H9 (cell line): ENCODE data around the gene KRTAP6-3. TPM values are rescaled to one million over a fixed set of nuclear protein-coding genes. Genes with fewer than 3 reads are reported as not detected.

Experiments used
- DNase-seq: peaks from one replicate; pipeline ENCODE4 v3.0.0-alpha.2; 2017
- H2AFZ ChIP-seq: one replicate; pipeline ENCODE4 v1.6.1; 2013; ENCODE audit warnings: mild to moderate bottlenecking, low read length, control low read depth, moderate library complexity
- H2AK5ac ChIP-seq: 2 replicates; pipeline ENCODE4 v1.6.1; 2013; ENCODE audit warnings: low read length, control low read depth, mixed read lengths; ENCODE audit not compliant: insufficient read length
- H2BK120ac ChIP-seq: one replicate; pipeline ENCODE4 v1.6.1; 2013; ENCODE audit warnings: low read depth, mild to moderate bottlenecking, low read length, control low read depth, inconsistent platforms; ENCODE audit not compliant: poor library complexity, severe bottlenecking
- H2BK12ac ChIP-seq: 2 replicates; pipeline ENCODE4 v1.6.1; 2013; ENCODE audit warnings: low read length, control low read depth, mixed read lengths, low read depth; ENCODE audit not compliant: insufficient read length
- H2BK15ac ChIP-seq: 2 replicates; pipeline ENCODE4 v1.6.1; 2013; ENCODE audit warnings: low read depth, low read length, control low read depth
- H2BK20ac ChIP-seq: one replicate; pipeline ENCODE4 v1.6.1; 2013; ENCODE audit warnings: low read depth, mild to moderate bottlenecking, low read length, control low read depth, inconsistent platforms; ENCODE audit not compliant: poor library complexity, severe bottlenecking
- H2BK5ac ChIP-seq: 2 replicates; pipeline ENCODE4 v1.6.1; 2013; ENCODE audit warnings: low read length, control low read depth, mixed read lengths; ENCODE audit not compliant: insufficient read length
- H3K14ac ChIP-seq: 2 replicates; pipeline ENCODE4 v1.6.1; 2013; ENCODE audit warnings: low read length, control low read depth; ENCODE audit not compliant: insufficient read depth
- H3K18ac ChIP-seq: 2 replicates; pipeline ENCODE4 v1.6.1; 2013; ENCODE audit warnings: low read depth, mild to moderate bottlenecking, mixed read lengths, low read length, control low read depth; ENCODE audit not compliant: insufficient read length
- H3K23ac ChIP-seq: 2 replicates; pipeline ENCODE4 v1.6.1; 2013; ENCODE audit warnings: low read length, control low read depth, mixed read lengths, low read depth; ENCODE audit not compliant: insufficient read length
- H3K23me2 ChIP-seq: 2 replicates; pipeline ENCODE4 v1.6.1; 2013; ENCODE audit warnings: low read depth, mild to moderate bottlenecking, mixed read lengths, low read length, control low read depth; ENCODE audit not compliant: insufficient read length, poor library complexity, severe bottlenecking
- H3K27ac ChIP-seq: 2 replicates; pipeline ENCODE4 v1.5.1; 2013; ENCODE audit warnings: low read length, control low read depth, mixed read lengths, low read depth; ENCODE audit not compliant: insufficient read length
- H3K27me3 ChIP-seq: 2 replicates; pipeline ENCODE4 v1.6.1; 2013; ENCODE audit warnings: low read length, control low read depth, inconsistent platforms; ENCODE audit not compliant: insufficient read depth
- H3K4ac ChIP-seq: 2 replicates; pipeline ENCODE4 v1.6.1; 2013; ENCODE audit warnings: low read depth, mild to moderate bottlenecking, control low read depth, inconsistent platforms, low read length, moderate library complexity
- H3K4me1 ChIP-seq: 2 replicates; pipeline ENCODE4 v1.6.1; 2013; ENCODE audit warnings: low read length, control low read depth, inconsistent platforms; ENCODE audit not compliant: insufficient read depth
- H3K4me2 ChIP-seq: 2 replicates; pipeline ENCODE4 v1.6.1; 2013; ENCODE audit warnings: low read length, control low read depth, mixed read lengths; ENCODE audit not compliant: insufficient read length, insufficient read depth
- H3K56ac ChIP-seq: 2 replicates; pipeline ENCODE4 v1.6.1; 2013; ENCODE audit warnings: low read depth, mild to moderate bottlenecking, mixed read lengths, low read length, control low read depth; ENCODE audit not compliant: insufficient read length
- H3K79me1 ChIP-seq: 2 replicates; pipeline ENCODE4 v1.6.1; 2013; ENCODE audit warnings: low read depth, mild to moderate bottlenecking, moderate library complexity, low read length, control low read depth, inconsistent platforms; ENCODE audit not compliant: insufficient read depth, poor library complexity, severe bottlenecking
- H3K79me2 ChIP-seq: 2 replicates; pipeline ENCODE4 v1.6.1; 2013; ENCODE audit warnings: low read length, control low read depth, inconsistent platforms; ENCODE audit not compliant: insufficient read depth
- H3K9ac ChIP-seq: 2 replicates; pipeline ENCODE4 v1.6.1; 2013; ENCODE audit warnings: low read length, control low read depth, mixed read lengths; ENCODE audit not compliant: insufficient read length; ENCODE audit errors: extremely low read depth
- H3K9me3 ChIP-seq: one replicate; pipeline ENCODE4 v1.6.1; 2013; ENCODE audit warnings: low read depth, low read length, inconsistent platforms; ENCODE audit not compliant: control insufficient read depth
- H3T11ph ChIP-seq: one replicate; pipeline ENCODE4 v1.6.1; 2013; ENCODE audit warnings: mild to moderate bottlenecking, low read length, control low read depth, inconsistent platforms
- H4K20me1 ChIP-seq: one replicate; pipeline ENCODE4 v1.6.1; 2013; ENCODE audit not compliant: control insufficient read depth, insufficient read length, insufficient read depth
- H4K5ac ChIP-seq: 2 replicates; pipeline ENCODE4 v1.6.1; 2013; ENCODE audit warnings: low read depth, mild to moderate bottlenecking, mixed read lengths, low read length, control low read depth; ENCODE audit not compliant: insufficient read length
- H4K8ac ChIP-seq: replicated peaks from 2 replicates; pipeline ENCODE4 v1.6.1; 2013; ENCODE audit warnings: low read length, control low read depth, mixed read lengths, low read depth; ENCODE audit not compliant: insufficient read length
- H4K91ac ChIP-seq: 2 replicates; pipeline ENCODE4 v1.6.1; 2013; ENCODE audit warnings: low read depth, mild to moderate bottlenecking, moderate library complexity, mixed read lengths, low read length, control low read depth; ENCODE audit not compliant: insufficient read length
- H3K27ac Mint-ChIP-seq, 3 experiments: 2 replicates in 2 of 3; 3 replicates in 1 of 3; pipeline ENCODE4 v1.8.0; 2020 to 2021; ENCODE audit warnings: mixed read lengths in 3 of 3, mild to moderate bottlenecking in 1 of 3, moderate library complexity in 1 of 3
- H3K27me3 Mint-ChIP-seq: 2 replicates; pipeline ENCODE4 v1.8.0; 2021; ENCODE audit warnings: low read depth, mild to moderate bottlenecking, moderate library complexity, mixed read lengths
- H3K36me3 Mint-ChIP-seq, 3 experiments: 2 replicates in 2 of 3; 3 replicates in 1 of 3; pipeline ENCODE4 v1.8.0; 2020 to 2021; ENCODE audit warnings: low read depth in 3 of 3, mixed read lengths in 3 of 3; ENCODE audit not compliant: insufficient read depth in 1 of 3
- H3K4me1 Mint-ChIP-seq, 2 experiments: 2 replicates each; pipeline ENCODE4 v1.8.0; 2020; ENCODE audit warnings: mixed read lengths in 2 of 2
- H3K4me3 Mint-ChIP-seq, 2 experiments: 2 replicates in 1 of 2; 3 replicates in 1 of 2; pipeline ENCODE4 v1.8.0; 2020 to 2021; ENCODE audit warnings: mild to moderate bottlenecking in 2 of 2, mixed read lengths in 2 of 2, moderate library complexity in 1 of 2
- H3K9me3 Mint-ChIP-seq, 2 experiments: 2 replicates in 1 of 2; 3 replicates in 1 of 2; pipeline ENCODE4 v1.8.0; 2020; ENCODE audit warnings: mild to moderate bottlenecking in 2 of 2, mixed read lengths in 2 of 2, moderate library complexity in 1 of 2
- CTCF ChIP-seq: fragments of 200-600 bp; sonication (generic); conservative IDR thresholded peaks from 3 replicates; pipeline ENCODE4 v1.8.0; 2021; ENCODE audit warnings: antibody characterized with exemption, mild to moderate bottlenecking
- WGBS: extraction: QIAGEN DNeasy Blood & Tissue Kit; methylation state at CpG from one replicate; pipeline ENCODE4 v1.1.7; 2013; ENCODE audit warnings: missing lambda C conversion rate, low lambda C conversion rate, mixed read lengths; ENCODE audit not compliant: insufficient read length; ENCODE audit errors: extremely low coverage; 5-methylcytosine and 5-hydroxymethylcytosine counted together
- total RNA-seq: library from RNA; stranded (reverse); gene quantifications from 2 replicates; pipeline ENCODE4 v1.2.1, GENCODE V29; 2021

Gene KRTAP6-3
- total RNA-seq, 1 experiment from 2014 or later, result not detected

- Histone ChIP-seq H4K5ac (no peak within 1 kb of the TSS), H2BK120ac (no peak within 1 kb of the TSS), H2BK20ac (no peak within 1 kb of the TSS), H3K79me1 (no peaks in the 10 kb centered on the region), H3K4ac (no peak within 1 kb of the TSS), H3K4me2 (no peak within 1 kb of the TSS), H3K56ac (no peak within 1 kb of the TSS), H2AFZ (no peak within 1 kb of the TSS), H2BK12ac (no peak within 1 kb of the TSS), H3K9ac (no peak within 1 kb of the TSS), H3K79me2 (no peaks in the 10 kb centered on the region), H3K9me3 (no peaks in the 10 kb centered on the region), H3K18ac (no peak within 1 kb of the TSS), H2BK5ac (no peak within 1 kb of the TSS), H3K4me1 (no peaks in the 10 kb centered on the region), H4K20me1 (no peaks in the 10 kb centered on the region), H4K91ac (no peak within 1 kb of the TSS), H3K23ac (no peak within 1 kb of the TSS), H3K27ac (no peak within 1 kb of the TSS), H3K14ac (no peak within 1 kb of the TSS), H2AK5ac (no peak within 1 kb of the TSS), H3K27me3 (no peaks in the 10 kb centered on the region), H3T11ph (no peak within 1 kb of the TSS), H2BK15ac (no peak within 1 kb of the TSS), H4K8ac (no peak within 1 kb of the TSS), H3K23me2 (no peaks in the 10 kb centered on the region)
- no CpG with 5 or more reads among the region's 2 CpGs for WGBS
- no peaks in the 10 kb centered on the region for H3K4me1 Mint-ChIP-seq
- H3K4me3 Mint-ChIP-seq, result no peak within 1 kb of the TSS; a peak in 1 of 5 replicates
- TF ChIP-seq CTCF, result no peak
- H3K27me3 Mint-ChIP-seq, result no peaks in the 10 kb centered on the region
- H3K27ac Mint-ChIP-seq, result no peak within 1 kb of the TSS
- H3K36me3 Mint-ChIP-seq, result peaks cover 0 to 9% (median 0%) of the 10 kb centered on the region in 3 experiments; a peak in 2 of 7 replicates
- peaks cover 5 to 19% of the 10 kb centered on the region in 2 experiments; a peak in 4 of 5 replicates for H3K9me3 Mint-ChIP-seq
- DNase-seq, result no peak
These were observed 30.9 kb upstream of the KRTAP6-3 start, which contains the start of gene KRTAP19-7 for GRCh38 chr21:30561264-30561895. Gene KRTAP19-7 (minus strand): TSS chr21:30561314. CDS start chr21:30561289, 25 bp downstream.
